GM18873 (cell line): ENCODE results near the gene SLC36A3.
"Not testable (repeated sequence)": the region's sequence is repeated elsewhere in the genome, so short reads cannot be mapped to it uniquely, and the experiment has no call there.

Experiments
- ATAC-seq: cut with Tn5 transposase; IDR thresholded peaks from one replicate; pipeline ENCODE4 v1.9.1; 2021; ENCODE audit warnings: mild to moderate bottlenecking, moderate library complexity, moderate number of reproducible peaks; ENCODE audit not compliant: unreplicated experiment, low FRiP score

The SLC36A3 gene

DNA sequence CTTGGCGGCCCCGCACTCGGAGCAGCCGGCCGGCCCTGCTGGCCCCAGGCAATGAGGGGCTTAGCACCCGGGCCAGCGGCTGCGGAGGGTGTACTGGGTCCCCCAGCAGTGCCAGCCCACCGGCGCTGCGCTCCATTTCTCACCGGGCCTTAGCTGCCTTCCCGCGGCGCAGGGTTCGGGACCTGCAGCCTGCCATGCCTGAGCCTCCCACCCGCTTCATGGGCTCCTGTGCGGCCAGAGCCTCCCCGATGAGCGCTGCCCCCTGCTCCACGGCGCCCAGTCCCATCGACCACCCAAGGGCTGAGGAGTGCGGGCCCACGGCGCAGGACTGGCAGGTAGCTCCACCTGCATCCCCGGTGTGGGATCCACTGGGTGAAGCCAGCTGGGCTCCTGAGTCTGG, 5.7 kb upstream of the SLC36A3 start:
- ATAC-seq: not testable (repeated sequence)

- no peak for ATAC-seq
Observed at GRCh38 chr5:151298063-151298855, 5.3 kb downstream of the SLC36A3 start.

- no peak for ATAC-seq
Observed at GRCh38 chr5:151296974-151297373, 6.6 kb downstream of the SLC36A3 start.

GRCh38 chr5:151296478-151296830, 7.1 kb downstream of the SLC36A3 start:
- ATAC-seq: no peak

- ATAC-seq: no peak
Observed at GRCh38 chr5:151295791-151296477, 7.6 kb downstream of the SLC36A3 start.

GRCh38 chr5:151295138-151295537, 8.4 kb downstream of the SLC36A3 start:
- no peak for ATAC-seq

GRCh38 chr5:151293624-151294023, 9.9 kb downstream of the SLC36A3 start:
- ATAC-seq: no peak

- ATAC-seq: no peak
Observed at GRCh38 chr5:151288180-151288579, 15.4 kb downstream of the SLC36A3 start.

DNA sequence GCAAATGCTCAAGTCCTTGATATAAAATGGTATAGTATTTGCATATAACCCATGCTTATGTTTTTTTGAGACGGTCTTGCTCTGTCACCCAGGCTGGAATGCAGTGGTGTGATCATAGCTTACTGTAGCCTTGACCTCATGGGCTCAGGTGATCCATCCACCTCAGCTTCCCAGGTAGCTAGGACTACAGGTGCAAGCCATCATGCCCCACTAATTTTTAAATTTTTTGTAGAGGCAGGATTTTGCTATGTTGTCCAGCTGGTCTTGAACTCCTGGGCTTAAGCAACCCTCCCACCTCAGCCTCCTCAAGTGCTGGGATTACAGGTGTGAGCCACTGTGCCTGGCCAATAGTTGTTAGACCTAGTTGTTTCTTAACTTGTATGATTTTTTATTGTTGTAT, 17.3 kb downstream of the SLC36A3 start:
- no peak for ATAC-seq

DNA sequence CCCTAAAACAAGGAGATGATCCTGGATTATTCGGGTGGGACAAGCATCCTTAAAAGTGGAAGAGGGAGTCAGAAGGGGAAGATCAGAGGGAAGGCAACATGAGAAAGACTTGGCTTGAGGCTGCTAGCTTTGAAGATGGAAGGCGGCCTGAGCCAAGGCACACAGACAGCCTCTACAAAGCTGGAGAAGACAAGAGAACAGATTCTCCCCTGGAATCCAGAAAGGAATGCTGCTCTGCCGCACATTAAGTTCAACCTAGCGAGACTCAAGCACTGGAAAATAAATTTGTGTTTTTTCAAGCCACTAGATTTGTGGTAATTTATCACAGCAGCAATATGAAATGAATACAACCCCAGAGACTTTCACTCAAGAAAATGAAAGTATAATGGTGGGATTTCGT, 17.9 kb downstream of the SLC36A3 start:
- no peak for ATAC-seq

DNA sequence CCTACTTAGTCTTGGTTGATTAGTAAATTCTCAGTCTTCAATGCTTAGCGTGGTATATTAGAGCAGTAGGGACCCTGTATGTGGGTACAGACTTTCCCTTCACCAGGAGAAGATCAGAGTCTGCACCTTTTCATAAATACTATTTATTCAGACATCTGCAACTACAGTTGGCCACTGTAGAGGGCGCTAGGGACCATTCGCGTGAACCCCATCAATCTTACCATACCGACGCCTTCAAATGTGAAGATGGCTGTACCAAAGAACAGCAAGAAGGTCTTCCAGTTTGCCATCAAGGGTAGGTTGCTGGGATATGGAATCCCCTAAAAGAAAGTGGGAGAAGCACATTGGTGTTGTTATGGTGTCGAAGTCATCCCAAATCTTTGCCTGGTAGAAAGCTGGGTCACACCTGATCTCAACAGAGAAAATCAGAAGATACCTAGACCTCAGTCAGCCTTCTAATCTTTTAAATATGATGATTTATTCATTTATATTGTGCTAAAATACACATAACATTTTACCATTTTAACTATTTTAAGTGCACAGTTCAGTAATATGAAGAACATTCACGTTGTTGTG, 19.1 kb downstream of the SLC36A3 start:
- ATAC-seq: no peak

GRCh38 chr5:151283120-151283825, 20.3 kb downstream of the SLC36A3 start:
- no peak for ATAC-seq

GRCh38 chr5:151281001-151281639, 22.4 kb downstream of the SLC36A3 start:
- no peak for ATAC-seq

DNA sequence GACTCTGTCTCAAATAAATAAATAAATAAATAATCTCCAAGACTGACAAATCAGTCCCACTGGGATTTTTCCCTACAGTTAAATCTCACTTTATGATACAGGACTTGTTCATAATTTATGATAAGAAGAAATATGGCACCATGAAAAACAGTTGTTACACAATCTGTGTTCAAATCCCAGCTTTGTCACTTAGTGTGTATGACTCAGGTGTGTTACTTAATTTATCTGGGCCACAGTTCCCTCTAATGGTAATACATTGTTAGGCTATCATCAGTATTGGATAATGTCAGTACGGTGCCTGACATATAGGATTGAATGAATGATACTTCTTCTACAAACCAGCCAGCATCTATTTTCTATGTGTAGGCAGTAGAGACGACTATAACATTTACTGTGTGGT, 23.1 kb downstream of the SLC36A3 start:
- ATAC-seq: no peak

DNA sequence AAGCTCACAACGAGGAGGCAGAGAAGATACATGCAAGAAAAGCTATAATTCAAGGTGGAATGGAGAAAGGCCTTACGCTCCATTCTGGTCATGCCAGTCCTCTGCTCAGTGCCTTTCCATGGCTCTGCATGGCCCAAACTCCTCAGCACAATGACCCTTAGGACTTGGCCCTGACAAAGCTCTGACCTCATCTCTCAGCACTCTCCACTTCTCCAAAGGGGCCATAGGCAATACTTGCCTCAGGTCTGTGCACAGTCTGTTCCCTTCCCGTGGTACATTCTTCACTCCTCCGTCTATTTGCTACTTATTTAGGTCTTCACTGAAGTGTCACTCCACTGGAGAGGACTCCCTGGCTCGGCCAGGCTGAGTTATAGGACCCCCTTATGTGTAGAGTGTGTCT, 24.7 kb downstream of the SLC36A3 start:
- no peak for ATAC-seq

- ATAC-seq: no peak
Observed at GRCh38 chr5:151275803-151276202, 27.8 kb downstream of the SLC36A3 start.

GRCh38 chr5:151274666-151275065, 28.9 kb downstream of the SLC36A3 start:
- no peak for ATAC-seq

- ATAC-seq: no peak
Observed at GRCh38 chr5:151271336-151271735, 32.2 kb downstream of the SLC36A3 start.

DNA sequence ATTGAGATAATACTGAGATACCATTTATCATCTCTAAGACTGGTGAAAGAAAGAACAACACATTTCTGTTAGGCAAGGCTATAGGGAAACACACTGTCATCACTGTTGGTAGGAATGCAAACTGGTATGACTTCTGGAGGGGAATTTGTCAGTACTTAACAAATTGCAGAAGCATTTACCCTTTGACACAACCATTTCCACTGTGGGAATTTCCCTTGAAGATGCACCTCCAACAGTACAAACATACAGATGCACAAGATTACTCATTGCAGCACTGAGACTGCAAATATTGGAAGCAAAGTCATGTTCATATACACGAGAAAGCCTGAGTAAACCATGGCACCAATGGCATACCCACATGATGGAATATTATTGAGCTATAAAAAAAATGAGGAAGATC, 33.0 kb downstream of the SLC36A3 start:
- peak; percentile 86 for ATAC-seq

- ATAC-seq: no peak
Observed at GRCh38 chr5:151267491-151268260, 35.9 kb downstream of the SLC36A3 start.
